GM06990 (cell line): ENCODE measurements around the gene RNF6.

Experiments used
- DNase-seq: peaks from one replicate; pipeline ENCODE4 v3.0.0-alpha.2; 2011; ENCODE audit not compliant: insufficient read length; ENCODE audit errors: extremely low read depth
- H3K27me3 ChIP-seq: replicated peaks from 2 replicates; pipeline ENCODE4 v1.6.0; 2011; ENCODE audit warnings: low read length; ENCODE audit not compliant: control insufficient read depth, insufficient read depth
- H3K36me3 ChIP-seq: 2 replicates; pipeline ENCODE4 v1.5.1; 2011; ENCODE audit warnings: low read length; ENCODE audit not compliant: control insufficient read depth, insufficient read depth
- H3K4me3 ChIP-seq: replicated peaks from 2 replicates; pipeline ENCODE4 v1.5.1; 2011; ENCODE audit warnings: low read depth, mild to moderate bottlenecking, control low read depth, low read length
- TF ChIP-seq, protein P1 (sequence below): IDR thresholded peaks from 2 replicates; pipeline ENCODE4 v1.5.1; 2011; ENCODE audit warnings: low read length, control low read depth, mild to moderate bottlenecking, inconsistent platforms; ENCODE audit not compliant: insufficient read depth, poor library complexity, severe bottlenecking

RNF6 gene

DNA sequence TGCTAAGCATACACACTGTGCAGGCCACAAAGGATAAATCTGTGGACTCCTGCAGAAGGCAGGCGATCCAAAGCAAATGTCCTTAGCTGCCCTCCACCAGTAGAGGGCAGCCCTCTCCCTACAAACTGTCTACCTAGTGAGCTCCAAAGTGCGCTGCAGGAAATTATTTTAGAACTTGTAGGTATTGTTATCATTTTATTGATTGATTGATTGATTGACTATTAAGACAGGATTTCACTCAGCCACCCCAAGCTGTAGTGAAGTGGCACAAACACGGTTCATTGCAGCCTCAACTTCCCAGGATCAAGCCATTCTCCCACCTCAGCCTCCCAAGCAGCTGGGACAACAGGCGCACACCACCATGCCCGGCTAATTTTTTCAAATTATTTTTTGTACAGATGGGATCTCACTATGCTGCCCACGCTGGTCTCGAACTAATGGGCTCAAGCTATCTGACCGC lies 37.3 kb downstream of the RNF6 start:
- DNase-seq: no peak
- Histone ChIP-seq H3K36me3 (no peaks in the 10 kb centered on the region), H3K4me3 (no peak overlapping the region), H3K27me3 (no peaks in the 10 kb centered on the region)
- TF ChIP-seq, protein P1, sequence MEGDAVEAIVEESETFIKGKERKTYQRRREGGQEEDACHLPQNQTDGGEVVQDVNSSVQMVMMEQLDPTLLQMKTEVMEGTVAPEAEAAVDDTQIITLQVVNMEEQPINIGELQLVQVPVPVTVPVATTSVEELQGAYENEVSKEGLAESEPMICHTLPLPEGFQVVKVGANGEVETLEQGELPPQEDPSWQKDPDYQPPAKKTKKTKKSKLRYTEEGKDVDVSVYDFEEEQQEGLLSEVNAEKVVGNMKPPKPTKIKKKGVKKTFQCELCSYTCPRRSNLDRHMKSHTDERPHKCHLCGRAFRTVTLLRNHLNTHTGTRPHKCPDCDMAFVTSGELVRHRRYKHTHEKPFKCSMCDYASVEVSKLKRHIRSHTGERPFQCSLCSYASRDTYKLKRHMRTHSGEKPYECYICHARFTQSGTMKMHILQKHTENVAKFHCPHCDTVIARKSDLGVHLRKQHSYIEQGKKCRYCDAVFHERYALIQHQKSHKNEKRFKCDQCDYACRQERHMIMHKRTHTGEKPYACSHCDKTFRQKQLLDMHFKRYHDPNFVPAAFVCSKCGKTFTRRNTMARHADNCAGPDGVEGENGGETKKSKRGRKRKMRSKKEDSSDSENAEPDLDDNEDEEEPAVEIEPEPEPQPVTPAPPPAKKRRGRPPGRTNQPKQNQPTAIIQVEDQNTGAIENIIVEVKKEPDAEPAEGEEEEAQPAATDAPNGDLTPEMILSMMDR: peak; percentile 96

DNA sequence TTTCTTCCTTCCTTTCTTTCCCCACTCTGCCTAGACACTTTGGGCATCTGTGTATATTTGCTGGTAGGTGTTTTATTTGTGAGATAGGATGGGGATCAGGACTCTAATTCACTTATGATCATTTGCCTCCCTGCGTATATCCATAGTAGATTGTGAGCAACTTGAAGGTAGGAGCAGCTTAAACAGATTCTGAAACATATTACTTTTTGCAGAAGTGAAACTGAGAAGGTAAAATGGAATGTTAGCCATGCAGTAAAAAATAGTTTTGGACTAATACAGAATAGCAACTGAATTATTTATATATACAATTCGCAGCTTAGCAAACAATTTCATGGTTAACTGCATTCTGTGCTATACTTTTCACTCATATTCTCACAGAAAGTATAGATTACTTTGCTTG lies 38.7 kb downstream of the RNF6 start:
- DNase-seq: no peak
- Histone ChIP-seq H3K4me3 (no peak overlapping the region), H3K36me3 (no peaks in the 10 kb centered on the region), H3K27me3 (no peaks in the 10 kb centered on the region)
- TF ChIP-seq, protein P1: no peak

DNA sequence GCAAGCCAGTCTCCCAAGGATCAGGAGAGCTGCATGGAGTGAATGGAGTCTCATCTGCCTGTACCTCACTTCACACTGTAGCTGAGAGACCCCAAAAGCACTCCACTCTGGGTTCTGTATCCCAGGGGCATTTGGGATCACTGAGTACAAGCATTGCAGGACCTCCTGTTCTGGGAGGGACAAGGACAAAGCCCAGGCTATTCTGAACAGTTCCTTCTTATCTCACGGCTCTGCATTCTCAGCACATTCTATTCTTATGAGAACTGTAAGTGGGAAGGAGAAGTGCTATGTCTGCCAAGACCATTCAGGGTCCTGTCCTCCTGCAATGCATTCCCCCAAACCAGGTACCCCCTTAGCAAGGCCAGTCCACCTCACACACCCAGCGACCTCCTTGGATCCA lies 42.8 kb downstream of the RNF6 start:
- TF ChIP-seq, protein P1: no peak
- DNase-seq: no peak
- Histone ChIP-seq H3K27me3 (peaks cover 1% of the 10 kb centered on the region; the same call in 1 of the 2 replicates), H3K4me3 (no peak overlapping the region), H3K36me3 (no peaks in the 10 kb centered on the region)

DNA sequence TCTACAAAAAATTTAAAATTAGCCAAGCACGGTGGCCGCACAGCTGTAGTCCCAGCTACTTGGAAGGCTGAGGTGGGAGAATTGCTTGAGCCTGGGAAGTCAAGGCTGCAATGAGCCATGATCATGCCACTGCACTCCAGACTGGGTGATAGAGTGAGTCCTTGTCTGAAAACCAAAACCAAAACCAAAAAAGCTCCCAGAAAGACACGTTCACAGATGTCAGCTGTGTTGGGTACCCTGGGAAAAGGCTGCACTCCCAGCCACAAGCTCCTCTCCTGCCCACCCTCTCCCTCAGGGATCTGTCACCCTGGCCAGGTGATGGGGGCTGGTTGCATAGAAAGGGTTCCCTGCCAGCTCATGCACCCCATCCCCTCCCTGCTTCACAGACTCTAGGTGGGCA lies 53.3 kb downstream of the RNF6 start:
- TF ChIP-seq, protein P1: no peak
- H3K27me3 ChIP-seq: no peaks in the 10 kb centered on the region
- H3K36me3 ChIP-seq: no peaks in the 10 kb centered on the region
- H3K4me3 ChIP-seq: no peak overlapping the region
- DNase-seq: no peak

DNA sequence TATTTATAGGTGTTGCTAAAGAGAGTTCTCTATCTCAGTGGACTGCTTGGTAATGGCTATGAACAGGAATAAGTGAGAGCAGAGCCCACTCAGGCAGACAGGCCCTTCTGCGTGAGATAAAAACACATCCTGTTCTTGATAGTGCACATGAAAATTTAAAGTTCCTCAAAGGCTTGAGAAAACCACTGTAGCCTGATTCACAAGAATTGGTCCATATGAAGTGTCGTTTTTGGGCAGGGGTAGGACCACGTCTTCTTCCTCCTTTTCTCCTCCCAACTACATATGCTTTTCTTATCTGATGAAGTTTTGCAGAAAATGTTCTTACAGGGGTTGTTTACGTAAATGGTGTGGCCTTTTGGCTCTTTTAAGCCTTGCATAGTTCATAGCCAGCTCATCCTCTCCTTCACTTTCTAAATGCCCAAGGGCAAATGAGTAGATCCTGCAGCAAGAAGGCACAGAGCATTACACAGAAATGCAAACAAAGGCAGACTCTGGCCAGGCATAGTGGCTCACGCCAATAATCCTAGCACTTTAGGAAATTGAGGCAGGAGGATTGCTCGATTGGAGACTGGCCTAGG lies 53.8 kb downstream of the RNF6 start:
- no peak for DNase-seq
- H3K27me3 ChIP-seq: no peaks in the 10 kb centered on the region

More for the DNA sequence above, 53.8 kb downstream of the RNF6 start:
- TF ChIP-seq, protein P1: no peak
- H3K4me3 ChIP-seq: no peak overlapping the region
- no peaks in the 10 kb centered on the region for H3K36me3 ChIP-seq
